GM21526 (cell line): ENCODE measurements around the gene CACNA2D2.
A peak's percentile ranks its signal among the peaks of the same experiment; 100 is the strongest.

Source experiments
- ATAC-seq: cut with Tn5 transposase; IDR thresholded peaks from one replicate; pipeline ENCODE4 v1.9.1; 2021; ENCODE audit warnings: moderate library complexity; ENCODE audit not compliant: unreplicated experiment, low FRiP score

The CACNA2D2 gene

DNA sequence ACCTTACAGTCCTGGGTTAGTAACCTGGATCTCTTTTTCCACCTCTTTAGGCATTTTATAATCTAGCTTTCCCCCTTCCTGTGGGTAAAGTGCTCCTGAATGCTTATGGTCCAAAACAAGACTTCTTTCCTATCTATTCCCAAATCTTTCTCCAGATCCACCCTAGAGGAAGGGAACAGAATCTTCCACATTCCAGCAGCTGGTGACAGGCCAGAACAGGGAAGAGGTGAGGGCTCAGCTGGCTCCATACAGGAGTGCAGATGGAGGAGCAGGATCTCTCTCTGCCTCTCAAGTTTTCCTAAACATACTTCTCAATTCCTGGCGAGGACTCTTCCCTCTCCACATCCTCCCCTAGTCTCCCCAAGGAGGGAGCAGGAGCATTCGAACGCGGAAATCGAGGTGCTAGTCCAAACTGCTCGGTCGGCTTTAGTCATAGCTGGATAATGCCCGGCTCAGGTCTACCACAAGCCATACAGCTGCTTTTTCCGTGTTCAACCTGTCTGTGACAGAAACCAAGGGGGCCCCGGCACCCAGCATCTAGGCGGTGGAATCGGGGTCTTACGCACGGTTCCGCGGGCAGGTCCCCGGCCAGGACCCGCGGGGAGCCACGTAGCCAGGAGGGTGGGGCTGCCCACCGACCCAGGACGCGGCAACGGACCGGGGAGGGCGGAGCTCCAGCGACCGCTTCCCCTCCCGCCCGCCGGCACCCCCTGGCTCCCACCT lies 166.8 kb downstream of the CACNA2D2 start:
- ATAC-seq, result peak; percentile 9

- no peak for ATAC-seq
Measured at GRCh38 chr3:50334339-50335075, 168.9 kb downstream of the CACNA2D2 start.

DNA sequence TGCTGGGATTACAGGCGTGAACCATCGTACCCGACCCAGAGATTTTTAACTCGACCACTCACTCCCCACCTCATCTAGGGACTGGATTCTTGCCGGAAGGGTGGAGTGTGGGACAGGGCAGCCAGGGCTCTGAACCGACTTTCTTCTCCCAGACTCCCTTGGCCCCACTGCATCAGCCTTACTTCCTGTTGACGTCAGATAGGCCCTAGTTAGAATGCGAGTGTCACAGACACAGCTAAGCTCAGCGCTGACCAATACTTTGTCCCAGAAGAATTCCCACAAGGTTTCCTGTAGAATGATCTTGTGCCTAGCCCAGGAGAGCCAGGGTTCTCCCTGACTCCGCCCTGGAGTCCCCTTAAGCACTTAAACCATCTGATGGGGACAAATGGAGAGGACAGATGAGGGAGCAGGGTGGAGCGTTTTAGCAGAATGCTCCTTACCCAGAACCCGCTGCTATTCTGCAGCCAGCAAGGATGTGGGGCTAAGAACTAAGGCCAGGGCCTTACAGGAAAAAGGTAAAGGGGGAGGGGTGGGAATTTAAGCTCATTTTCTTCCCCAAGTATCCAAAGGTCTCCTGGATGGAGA lies 169.6 kb downstream of the CACNA2D2 start:
- ATAC-seq, result no peak

DNA sequence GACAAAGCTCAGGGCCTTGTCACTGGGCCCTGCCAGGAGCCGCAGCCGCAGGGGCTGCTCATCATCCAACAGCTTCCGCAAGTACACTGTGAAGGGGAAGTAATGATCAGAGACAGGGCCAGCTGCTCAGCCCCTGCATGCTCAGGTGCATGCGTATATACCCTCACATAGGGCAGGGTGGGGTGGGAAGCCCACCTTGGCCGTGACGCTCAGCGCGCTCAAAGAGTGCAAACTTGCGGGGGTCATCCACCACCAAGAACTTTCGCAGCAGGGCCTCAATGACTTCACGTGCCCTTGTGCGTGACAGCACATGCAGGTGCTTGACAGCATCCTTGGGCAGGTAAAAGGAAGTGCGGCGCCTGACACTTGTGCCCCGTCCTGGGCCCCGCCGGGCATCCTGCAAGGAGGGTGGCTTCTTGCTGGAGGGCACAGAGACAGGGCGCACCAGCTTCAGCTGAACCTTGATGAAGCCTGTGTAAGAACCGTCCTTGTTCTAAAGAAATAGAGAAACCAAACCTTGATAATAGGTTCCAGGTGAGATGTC lies 172.0 kb downstream of the CACNA2D2 start:
- no peak for ATAC-seq

DNA sequence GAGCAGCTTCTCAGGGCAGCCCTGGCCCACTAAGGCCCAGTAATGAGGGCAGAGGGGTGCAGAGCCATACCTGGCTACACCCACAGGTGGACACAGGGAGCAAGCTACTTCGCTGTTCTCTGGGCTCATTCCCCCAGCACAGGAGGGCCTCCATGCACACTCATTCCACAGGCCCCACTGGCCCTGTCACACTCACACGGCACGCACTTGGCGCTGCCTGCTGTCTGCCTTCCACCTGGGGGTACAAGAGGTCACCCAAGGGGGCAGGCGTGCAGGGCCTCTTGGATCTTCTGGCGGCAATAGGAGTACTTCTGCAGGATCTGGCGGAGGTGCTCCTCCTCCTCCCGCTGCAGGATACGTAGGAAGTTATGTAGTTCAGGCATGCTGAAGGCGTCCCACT lies 173.1 kb downstream of the CACNA2D2 start:
- ATAC-seq, result no peak

GRCh38 chr3:50327943-50328691 lies 175.3 kb downstream of the CACNA2D2 start, which contains the start of gene TUSC2:
Gene TUSC2 (minus strand): TSS chr3:50328223. CDS start chr3:50328099, 124 bp downstream.
- ATAC-seq, result peak; percentile 62

DNA sequence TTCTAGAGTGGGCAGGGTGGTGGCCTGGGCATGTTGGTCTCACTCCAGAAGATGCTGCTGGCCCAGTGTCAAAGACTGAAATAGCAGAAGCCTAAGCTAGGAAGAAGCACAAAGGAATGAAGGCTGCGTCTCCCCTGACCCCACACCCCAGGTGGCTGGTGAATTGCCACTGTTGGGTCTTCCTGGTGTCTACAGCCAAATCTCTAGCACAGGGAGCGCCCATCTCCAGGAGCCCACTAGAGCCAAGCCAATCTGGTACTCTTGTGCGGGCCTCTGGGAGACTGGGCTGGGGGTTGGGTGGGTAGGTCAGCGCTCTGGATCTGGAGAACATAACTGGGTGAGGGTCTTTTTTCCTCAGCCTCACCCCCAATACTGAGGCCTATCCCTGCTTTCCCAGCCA lies 176.3 kb downstream of the CACNA2D2 start:
- no peak for ATAC-seq

- ATAC-seq, result no peak
Measured at GRCh38 chr3:50326182-50326541, 177.3 kb downstream of the CACNA2D2 start.

- no peak for ATAC-seq
Measured at GRCh38 chr3:50325497-50326181, 177.8 kb downstream of the CACNA2D2 start.

- ATAC-seq, result no peak
Measured at GRCh38 chr3:50325113-50325480, 178.3 kb downstream of the CACNA2D2 start.

- ATAC-seq, result no peak
Measured at GRCh38 chr3:50324351-50325112, 178.9 kb downstream of the CACNA2D2 start.

- no peak for ATAC-seq
Measured at GRCh38 chr3:50323614-50324199, 179.7 kb downstream of the CACNA2D2 start.

- ATAC-seq, result no peak
Measured at GRCh38 chr3:50323092-50323600, 180.3 kb downstream of the CACNA2D2 start.

- ATAC-seq, result no peak
Measured at GRCh38 chr3:50322386-50323091, 180.9 kb downstream of the CACNA2D2 start, which contains the start of gene HYAL2. Gene HYAL2 (minus strand): TSS chr3:50322745. CDS start chr3:50320489, 2,256 bp downstream.

DNA sequence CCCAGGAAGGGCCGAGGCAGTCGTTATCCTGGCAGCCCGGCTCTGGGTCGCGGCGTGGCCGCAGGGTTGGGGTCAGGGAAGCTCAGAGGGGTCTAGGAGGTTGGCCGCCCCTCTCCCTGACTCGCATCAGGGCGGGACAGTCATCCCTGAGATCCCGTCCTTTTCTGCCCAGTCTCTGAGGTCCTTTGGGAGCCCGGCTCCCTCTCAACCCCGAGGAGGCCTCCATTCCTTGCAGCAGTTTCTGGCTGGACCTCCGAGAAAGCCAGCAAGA lies 181.4 kb downstream of the CACNA2D2 start:
- no peak for ATAC-seq

DNA sequence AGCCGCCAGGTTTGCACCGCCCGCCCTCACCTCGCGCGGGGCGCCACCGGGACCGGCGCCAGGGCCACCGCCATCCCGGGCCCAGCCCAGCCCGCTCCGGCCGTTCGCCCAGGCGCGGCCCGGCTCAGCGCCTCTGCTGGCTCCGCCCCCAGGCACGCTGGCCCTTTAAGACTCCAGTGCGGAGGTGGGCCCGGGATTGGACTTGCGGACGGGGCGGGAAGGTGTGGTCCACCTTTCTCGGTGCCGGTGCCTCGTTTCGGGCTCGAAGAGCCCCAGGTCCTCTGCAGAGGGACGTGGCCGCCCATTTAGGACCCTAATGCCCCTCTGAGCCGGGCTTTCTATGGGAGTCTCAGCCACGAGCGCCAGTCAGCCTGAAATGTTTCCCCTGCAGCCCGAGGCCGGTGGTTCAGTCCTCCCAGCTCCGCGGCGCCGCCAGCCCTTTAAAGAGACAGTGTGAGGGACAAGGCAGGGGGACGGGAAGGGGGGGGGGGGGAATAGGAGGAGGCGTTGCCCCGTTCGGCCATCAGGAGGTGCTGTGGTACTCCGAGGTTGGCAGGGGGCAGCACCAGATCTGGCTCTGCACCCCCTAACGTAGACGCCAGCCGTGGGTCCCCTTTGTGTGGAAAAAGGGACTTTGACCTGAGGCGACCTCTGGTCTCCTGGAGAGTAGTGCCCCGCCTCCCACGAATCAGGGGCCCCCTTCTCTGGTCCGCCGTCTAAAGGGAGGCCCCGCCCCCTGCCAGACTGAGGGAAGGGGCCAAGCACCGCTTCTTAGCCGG lies 181.9 kb downstream of the CACNA2D2 start:
- ATAC-seq, result peak; percentile 61

DNA sequence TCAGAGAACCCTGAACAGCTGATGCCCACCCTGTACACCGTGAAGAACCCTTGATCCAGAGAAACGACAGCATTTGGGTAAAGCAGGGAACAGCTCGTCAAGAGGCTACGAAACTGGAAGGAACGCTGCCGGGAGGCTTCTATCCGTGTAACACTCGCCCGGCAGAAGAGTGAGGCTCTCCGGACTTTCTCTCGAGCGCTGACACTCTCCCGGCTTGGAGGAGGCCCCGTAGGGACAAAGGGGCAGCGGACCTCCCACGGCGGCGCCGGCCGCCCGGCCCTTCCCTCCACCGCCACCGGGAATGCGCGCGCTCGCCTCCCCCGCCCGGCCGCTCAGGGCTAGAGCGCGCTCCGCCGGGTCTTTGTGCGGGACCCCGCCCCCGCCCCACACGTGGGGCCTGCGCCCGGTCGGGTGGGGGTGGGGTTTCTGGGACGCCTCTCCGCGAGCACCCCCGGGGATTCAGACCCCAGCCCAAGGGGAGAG lies 182.5 kb downstream of the CACNA2D2 start:
- peak; percentile 41 for ATAC-seq
